HG02885 (cell line): ENCODE data around the gene ADGRV1.
"Not testable (repeated sequence)": the region's sequence is repeated elsewhere in the genome, so short reads cannot be mapped to it uniquely, and the experiment has no call there.

Experiments
- ATAC-seq: cut with Tn5 transposase; IDR thresholded peaks from one replicate; pipeline ENCODE4 v1.9.1; 2021; ENCODE audit warnings: mild to moderate bottlenecking; ENCODE audit not compliant: unreplicated experiment, poor library complexity

Gene ADGRV1

DNA sequence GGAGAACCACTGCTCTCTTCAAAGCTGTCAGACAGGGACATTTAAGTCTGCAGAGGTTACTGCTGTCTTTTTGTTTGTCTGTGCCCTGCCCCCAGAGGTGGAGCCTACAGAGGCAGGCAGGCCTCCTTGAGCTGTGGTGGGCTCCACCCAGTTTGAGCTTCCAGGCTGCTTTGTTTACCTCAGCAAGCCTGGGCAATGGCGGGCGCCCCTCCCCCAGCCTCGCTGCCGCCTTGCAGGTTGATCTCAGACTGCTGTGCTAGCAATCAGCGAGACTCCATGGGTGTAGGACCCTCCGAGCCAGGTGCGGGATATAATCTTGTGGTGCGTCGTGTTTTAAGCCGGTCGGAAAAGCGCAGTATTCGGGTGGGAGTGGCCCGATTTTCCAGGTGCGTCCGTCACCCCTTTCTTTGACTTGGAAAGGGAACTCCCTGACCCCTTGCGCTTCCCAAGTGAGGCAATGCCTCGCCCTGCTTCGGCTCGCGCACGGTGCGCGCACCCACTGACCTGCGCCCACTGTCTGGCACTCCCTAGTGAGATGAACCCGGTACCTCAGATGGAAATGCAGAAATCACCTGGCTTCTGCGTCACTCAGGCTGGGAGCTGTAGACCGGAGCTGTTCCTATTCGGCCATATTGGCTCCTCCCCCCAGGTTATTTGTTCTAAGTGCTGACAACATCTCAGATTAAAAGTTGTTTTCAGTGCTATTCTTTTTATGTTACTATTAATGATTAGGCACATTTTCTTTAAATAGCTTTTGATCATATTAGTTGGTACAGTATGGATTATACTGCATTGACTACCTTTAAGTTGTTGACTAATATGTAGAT lies 370.6 kb downstream of the ADGRV1 start:
- not testable (repeated sequence) for ATAC-seq

DNA sequence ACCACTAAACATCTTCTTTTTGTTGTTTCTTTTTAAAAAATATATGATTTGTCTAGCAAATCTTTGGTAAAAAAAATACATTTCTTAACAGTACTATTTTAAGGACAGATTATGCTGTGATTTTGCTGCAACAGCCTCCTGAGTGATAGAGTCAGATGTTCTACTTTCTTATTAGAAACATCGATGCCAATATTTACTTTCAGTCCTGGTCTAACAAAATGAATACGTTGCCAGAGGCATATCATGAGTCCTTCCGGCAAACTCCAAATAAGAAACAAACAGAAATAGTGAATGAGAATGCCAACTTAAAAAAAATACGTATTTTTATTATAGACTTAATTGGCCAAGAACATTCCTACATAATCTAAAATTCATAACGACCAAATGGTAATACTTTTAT lies 371.5 kb downstream of the ADGRV1 start:
- ATAC-seq = no peak

DNA sequence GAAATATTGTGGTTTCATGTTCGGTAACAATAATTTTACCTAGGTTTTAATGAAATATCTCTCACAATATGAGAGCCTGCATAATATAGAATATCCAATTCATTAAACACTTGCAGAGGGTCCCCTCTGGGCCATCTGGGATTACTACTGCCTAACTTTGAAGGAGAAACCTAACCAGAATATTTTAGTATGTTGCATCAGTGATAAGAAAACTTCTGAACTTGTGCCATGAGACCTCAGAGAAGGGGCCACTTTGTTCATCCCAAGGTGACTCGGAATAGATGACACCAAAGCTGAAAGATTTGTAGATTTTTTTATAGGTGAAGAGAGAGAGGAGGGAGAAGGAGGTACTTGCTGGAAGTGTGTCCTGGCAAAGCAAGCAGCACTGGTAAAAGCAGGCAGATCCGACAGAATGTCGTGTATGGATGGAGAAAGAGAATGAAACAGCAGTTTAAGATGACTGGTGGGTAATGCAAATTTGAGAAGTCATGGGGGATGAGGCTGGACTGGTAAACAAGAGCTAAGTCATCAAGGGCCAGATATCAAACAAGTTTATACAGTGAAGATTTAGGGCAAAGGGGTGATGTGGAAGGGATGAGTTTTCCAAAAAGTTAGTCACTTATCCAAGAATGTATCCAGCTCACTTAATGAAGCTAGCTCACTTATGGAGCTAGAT lies 372.3 kb downstream of the ADGRV1 start:
- ATAC-seq = no peak

DNA sequence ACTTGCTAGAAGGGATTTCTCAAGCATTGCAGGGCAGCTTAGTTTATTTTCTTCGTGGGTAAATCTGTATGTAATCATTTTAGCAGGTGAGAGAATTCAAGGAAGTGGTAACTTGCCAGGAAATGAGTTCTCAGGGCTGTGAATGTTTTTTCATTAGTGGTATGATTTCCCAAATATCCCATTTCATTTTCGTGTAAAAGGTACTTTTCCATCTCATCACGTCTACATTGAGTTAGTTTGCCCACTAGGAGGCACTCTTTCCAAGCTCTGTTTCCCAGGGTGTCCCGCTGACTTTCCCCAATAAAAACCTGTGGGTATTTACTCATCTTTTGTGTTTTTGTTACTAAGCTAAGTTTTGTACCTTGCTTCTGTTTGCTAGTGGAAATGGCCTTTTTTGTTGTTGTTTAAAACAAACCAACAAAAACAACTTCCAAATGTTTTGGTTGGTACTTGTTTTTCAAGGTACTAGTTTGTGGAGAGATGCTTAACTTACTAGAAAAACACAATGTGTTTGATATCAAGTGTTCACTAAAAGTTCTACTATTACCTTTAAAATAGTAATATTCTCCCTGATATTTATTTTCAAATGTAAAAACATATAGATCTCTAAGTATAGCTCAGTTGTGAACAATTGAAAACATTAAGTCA lies 373.6 kb downstream of the ADGRV1 start:
- peak; percentile 76 for ATAC-seq

DNA sequence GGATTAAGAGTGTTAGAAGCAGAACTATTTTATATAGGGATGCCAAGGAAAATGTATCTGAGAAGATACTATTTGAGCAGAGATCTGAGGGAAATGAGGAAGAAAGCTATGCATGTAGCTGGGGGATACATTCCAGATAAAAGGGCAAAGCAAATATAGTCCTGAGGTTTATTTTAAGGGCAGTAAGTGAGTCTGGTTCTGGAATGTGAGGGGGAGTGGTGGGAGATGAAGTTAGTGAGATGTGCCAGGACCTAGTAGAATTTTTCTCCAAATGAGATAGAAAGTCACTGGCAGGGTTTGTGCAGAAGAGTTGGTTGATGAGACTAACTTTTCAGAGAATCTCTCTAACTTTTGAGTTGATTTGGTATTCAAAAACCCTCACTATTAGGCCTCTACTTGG lies 374.7 kb downstream of the ADGRV1 start:
- no peak for ATAC-seq

DNA sequence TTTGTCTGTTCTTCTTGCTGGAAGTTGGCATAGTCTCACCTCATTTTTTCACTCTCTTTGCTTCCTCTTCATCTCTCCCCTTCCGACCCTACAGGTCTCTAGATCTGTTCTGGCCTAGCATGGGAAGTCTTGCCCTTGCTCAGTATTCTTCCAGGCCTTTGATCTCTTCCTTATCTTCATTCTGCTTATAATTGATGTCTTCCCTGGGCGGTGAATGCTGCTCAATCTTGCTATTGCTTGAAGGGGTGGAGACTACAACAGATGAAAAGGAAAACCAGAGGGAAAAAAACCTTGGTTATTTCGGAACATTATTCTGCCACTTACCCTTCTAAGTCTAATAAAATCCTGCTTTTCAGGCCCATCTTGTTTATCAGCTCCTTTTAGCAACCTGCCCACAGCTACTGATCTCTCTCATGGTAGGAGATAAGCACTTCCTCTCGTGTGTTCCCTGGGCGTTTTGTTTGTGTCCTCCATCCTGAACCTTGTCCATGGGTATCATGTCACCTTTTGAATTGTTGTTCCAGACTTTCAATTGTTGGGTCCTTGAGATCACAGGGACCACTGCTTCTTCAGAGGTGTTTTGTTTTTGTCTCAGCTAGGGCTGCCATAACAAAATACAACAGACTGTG lies 375.6 kb downstream of the ADGRV1 start:
- ATAC-seq = no peak

DNA sequence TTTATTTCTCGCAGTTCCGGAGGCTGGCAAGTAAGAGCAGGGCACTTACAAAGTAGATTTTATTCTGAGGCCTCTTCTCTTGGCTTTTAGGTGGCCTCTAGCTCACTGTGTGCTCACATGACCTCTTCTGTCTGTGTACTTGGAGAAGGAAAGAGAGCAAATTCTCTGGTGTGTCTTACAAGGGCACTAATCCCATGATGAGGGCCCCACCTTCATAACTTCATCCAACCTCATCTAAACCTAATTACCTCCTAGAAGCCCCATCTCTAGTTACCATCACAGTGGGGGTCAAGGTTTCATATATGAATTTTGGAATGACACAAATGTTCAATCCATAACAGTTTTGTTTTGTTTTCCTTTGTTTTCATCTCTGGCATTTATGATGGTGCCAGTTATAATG lies 376.1 kb downstream of the ADGRV1 start:
- ATAC-seq = no peak

DNA sequence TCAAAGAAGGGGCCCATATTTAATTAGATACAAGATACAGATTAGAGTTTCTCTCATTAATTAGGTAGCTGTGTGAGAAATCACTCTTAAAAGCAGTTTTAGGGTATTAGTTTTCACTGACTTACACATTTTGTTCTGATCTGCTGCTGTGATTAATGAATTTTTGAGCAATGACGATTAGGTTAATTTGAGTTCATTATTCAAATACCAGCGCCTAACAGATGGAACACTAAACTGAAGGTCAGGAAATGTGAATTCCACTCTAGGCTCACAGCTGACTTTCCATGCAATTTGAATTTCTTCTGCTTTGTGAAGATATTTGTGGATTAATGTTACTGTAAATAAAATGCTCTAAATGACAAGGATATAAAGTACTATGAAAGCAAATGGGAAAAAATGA lies 380.6 kb downstream of the ADGRV1 start:
- no peak for ATAC-seq

DNA sequence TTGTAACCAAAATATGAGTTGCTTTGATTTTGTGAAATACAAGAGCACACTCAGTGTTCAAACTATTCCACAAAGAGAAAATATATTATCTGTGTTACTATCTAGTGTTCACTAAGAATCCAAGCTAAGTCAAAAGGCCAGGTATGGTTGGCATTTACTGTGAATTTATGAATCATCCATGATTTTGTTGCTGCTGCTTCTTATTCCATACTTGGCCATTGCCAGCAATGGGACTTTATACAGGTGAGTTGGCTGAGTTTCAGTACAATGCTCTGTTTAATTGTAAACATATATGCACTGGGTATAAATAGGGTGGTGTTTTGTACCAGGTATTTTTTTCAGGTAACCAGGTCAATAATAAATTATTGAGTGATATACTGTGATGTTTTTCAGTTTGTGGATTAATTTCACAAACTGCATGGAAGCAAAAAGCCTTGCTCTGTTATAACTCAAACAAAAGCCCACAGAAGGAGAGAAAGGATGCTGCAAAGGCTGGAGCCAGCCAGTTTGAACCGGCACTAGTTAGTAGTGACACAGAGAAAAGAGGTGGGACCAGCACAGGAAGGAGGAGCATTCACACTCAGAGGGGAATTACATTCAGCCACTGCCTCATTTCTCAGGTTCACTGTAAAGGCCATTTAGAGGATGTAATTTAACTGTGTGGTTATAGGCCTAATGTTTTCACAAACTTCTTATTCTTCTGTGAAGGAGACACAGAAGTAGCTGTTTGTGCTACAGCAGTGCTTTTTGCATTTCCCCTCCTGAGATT lies 381.8 kb downstream of the ADGRV1 start:
- peak; percentile 100 for ATAC-seq

DNA sequence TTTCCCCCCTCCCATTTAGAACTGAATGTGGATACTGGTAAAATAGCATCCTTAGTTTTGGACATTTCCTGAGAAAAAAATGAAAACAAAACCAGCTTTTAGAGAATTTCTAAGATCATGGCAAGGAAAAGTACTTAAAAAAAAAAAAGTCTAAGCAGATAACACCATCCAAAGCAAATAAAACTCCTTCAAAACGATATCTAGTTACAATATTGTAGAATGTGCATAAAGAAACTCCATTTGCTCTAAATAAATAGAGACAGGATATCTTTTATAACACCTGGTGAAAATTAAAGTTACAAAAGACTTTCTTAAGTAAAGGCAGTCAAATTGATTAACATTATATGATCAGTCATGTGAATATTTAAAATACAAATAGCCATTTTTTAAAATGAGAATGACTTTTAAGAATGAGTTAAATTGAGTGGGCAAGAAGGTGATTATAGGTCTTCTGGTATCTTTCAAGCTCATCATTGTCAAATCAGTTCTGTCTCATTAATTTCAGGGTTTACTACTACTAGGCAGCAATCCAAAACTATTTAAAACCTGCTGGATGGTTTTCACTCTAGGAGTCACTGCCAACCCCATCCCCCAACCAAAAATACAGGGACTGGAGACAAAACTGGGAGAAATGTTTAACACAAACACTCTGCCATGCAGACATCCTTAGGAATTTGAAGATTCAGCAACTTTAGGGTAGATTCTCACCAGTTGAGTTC lies 382.6 kb downstream of the ADGRV1 start:
- ATAC-seq = no peak

DNA sequence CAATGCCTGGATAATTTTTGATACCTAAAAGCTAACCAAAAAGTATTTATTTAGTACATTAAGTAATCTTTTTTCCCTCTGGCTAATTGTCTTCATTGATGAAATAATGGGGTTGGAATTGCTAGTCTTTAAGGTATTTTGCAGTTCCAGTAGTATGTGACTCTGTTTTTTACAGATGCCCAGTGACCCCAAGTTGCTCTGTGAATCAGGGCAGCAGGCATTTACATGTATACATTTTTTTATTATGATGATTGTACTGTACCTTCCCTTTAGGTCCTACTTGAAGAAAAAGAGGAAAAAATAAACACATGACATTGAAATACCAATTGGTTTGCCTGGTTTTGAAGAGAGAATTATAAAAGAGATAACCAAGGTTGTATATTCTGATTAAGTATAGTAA lies 385.5 kb downstream of the ADGRV1 start:
- ATAC-seq = no peak

DNA sequence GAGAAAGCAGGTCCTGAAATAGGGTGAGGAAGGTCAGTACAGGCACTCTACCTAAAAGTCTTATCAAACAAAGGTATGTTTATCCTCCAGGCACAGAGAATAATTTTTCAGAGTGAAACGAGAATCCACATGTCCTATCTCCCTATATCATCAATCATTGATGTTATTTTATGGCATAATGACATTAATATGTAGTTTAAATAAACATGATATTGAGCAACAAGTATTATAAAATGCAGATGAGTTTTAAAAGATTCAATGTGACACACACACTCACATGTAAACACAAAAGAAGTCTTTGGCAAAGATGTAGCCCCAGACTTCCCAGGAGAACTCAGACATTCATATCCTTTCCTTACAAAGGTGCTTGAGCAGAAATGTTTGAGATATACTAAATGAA lies 389.1 kb downstream of the ADGRV1 start:
- ATAC-seq = no peak

DNA sequence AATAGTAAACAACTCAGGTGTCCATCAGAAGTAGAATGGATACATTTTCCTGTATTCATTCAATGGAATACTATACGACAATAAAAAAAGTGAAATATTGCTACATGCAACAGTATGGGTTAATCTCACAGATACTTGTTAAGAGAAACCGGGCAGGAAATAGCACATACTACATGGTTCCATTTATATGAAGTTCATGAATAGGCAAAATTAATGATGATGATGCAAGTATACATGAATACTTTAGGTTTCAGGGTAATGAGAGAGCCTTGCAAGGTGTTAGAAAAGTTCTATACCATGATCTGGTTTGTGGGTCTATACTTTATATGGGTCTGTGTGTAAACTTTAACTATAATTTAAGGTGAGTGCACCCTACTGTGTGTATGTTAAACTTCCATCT lies 390.4 kb downstream of the ADGRV1 start:
- no peak for ATAC-seq

DNA sequence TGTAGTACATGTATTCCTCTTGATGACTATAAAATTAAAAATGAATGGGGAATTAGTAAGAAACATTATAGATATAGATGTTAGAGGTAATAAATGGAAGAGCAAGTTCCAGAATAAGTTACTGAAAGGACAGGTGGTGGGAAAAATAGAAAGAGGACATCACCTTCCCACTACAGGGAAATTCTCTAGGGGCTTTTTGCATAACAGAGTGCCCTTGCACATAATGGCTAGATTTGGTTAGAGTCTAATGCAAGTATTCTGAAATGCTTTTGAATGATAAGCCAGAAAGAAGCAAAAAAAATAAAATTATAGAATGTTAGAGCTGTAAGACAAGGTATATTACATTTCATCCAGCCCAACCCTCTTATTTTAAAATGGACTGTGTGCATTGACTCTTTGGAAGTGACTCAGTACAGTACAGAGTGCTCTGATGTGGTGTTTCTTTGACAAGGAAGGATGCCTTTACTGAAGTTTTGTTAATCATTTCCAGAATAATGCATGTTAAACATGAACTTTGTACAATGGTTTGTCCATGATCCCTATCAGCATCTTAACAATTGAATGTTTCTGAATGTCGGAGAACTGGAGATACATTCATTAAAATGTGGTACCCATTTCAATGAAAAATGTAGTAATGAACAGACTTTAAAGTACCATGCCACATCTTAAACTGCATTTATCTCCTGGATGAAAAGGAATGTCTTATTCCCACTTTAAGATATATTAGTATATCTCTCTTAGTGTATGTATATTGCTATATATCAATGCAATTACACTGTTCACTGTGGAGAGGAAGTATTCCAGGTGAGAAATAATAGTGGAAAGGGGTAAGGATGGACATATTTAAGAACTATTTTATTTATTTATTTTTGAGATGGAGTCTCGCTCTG lies 391.1 kb downstream of the ADGRV1 start:
- ATAC-seq = peak; percentile 50

DNA sequence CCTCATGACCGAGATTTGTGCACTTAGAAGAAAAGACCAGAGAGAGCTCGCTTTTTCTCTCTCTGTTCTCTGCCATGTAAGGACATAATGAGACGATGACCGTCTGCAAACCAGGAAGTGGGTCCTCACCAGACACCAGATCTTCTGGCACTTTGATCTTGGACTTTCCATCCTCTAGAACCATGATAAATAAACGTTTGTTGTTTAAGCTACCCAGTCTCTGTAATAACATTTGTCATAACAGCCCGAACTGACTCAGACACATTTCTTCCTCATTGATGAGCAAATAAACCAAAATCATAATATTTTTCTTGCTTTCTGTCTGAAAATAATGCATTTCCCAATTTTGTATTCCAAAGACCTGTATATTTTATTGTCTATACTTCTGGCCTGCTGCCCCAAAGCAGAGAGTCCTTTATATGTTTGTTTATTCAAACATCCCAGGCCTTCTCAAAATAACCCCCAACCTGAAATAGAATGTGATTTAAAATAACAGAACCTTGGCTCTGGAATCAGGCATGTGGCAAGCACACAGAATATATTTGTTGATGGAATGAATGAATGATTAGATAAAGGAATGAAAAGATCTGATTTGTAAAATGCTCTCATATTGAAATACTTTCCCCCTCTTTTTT lies 396.5 kb downstream of the ADGRV1 start:
- no peak for ATAC-seq

DNA sequence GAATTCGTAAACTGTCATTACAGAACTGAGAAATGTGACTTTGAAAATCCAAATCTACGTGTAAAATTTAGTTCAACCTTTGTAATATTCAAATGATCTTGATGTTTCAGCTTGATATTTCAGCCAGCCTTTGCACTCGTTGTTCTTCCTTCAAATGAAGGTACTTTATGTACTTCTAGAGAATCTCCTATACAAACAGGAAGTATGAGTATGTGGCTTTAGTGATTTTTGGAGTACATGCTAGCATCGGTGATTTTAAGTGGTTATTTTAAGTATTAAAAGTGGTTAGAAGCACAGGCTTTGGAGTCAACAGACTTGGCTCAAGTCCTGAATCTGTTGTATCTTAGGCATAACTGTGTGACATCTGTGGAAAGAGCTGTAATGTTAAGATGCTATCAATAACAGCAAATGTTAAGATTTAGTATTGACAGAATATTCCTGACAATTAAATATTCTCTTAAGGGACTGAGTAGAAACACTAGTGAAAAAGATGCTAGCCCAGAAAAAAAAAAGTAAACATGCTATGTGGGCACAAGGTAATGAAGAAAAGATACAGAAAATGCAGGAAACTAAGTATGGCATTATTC lies 398.0 kb downstream of the ADGRV1 start:
- ATAC-seq = peak; percentile 56

DNA sequence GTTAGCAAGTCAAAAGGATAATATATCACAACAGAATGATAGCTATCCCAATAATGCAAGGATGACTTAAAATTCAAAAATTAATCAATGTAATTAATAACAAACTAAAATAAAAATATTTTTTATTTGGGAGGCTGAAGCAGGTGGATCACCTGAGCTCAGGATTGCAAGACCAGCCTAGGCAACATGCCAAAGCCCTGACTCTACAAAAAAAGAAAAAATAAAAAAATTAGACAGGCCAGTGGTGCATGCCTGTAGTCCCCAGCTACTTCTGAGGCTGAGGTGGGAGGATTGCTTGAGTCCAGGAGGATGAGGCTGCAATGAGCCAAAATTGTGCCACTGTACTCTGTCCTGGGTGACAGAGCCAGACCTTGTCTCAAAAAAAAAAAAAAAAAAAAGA lies 399.3 kb downstream of the ADGRV1 start:
- no peak for ATAC-seq

DNA sequence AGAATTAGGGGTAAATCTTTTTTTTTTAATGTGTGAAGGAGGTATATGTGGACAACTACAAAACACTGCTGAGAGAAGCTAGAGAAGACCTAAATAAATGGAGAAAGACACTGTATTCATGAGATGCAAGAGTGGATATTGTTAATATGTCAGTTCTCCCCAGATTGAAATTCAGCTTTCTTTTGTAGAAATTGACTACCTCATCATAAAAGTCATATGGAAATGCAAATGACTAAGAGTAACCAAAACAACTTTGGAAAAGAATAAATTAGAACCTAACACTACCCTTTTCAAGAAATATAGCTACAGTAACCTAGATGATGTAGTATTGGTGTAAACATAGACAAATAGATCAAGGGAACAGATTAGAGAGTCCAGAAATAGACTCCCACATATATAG lies 400.7 kb downstream of the ADGRV1 start:
- no peak for ATAC-seq
